ENCODE data around the gene FAM120A.

The FAM120A gene

GRCh38 chr9:93475856-93476255 is 24.4 kb downstream of the FAM120A start:
- Histone ChIP-seq H3K36me3 (ENCODE audit: insufficient read depth, low read length) (peaks cover 51% of the 10 kb centered on the region), H3K4me3 (ENCODE audit: low read length) (no peak overlapping the region), H3K9ac (ENCODE audit: low read depth, low read length) (no peak overlapping the region), H3K27me3 (ENCODE audit: insufficient read depth, low read length) (no peaks in the 10 kb centered on the region), H3K4me1 (ENCODE audit: insufficient read depth, low read length) (peaks cover 14% of the 10 kb centered on the region), H3K27ac (ENCODE audit: low read depth, low read length) (no peak overlapping the region), H3K9me3 (ENCODE audit: insufficient read depth, low read depth, low read length) (no peaks in the 10 kb centered on the region)
- WGBS: 93% methylated on average over 3 of the region's 3 CpGs

DNA sequence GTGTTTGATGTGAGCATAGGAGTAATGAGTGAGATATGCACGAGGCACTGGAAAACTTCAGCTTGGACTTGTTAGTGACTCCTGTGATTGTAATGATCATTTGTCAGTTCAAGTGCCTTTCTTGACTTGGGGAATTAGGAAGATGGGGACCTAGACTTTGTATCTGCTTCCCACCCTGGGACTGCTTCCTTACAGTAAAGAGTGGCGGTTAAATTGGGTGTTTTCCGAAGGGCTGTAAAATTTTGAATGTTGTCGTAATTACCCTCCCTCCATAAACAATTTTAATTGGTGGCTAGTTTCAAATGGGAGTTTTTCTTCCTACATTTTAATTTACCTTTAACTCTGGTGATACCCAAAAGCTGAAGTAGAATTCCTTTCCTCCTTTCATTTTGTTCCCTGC is 25.4 kb downstream of the FAM120A start:
- H3K9me3 ChIP-seq (ENCODE audit: insufficient read depth, low read depth, low read length): no peaks in the 10 kb centered on the region
- H3K4me1 ChIP-seq (ENCODE audit: insufficient read depth, low read length): peaks cover 14% of the 10 kb centered on the region
- 96% methylated on average over 2 of the region's 4 CpGs for WGBS
- H3K27me3 ChIP-seq (ENCODE audit: insufficient read depth, low read length): no peaks in the 10 kb centered on the region
- H3K4me3 ChIP-seq (ENCODE audit: low read length): no peak overlapping the region
- H3K36me3 ChIP-seq (ENCODE audit: insufficient read depth, low read length): peaks cover 42% of the 10 kb centered on the region
- no peak overlapping the region for H3K9ac ChIP-seq (ENCODE audit: low read depth, low read length)
- H3K27ac ChIP-seq (ENCODE audit: low read depth, low read length): no peak overlapping the region

GRCh38 chr9:93477397-93477796 is 25.9 kb downstream of the FAM120A start:
- WGBS: 93% methylated on average over 2 of the region's 2 CpGs
- Histone ChIP-seq H3K9ac (ENCODE audit: low read depth, low read length) (no peak overlapping the region), H3K27ac (ENCODE audit: low read depth, low read length) (no peak overlapping the region), H3K9me3 (ENCODE audit: insufficient read depth, low read depth, low read length) (no peaks in the 10 kb centered on the region), H3K27me3 (ENCODE audit: insufficient read depth, low read length) (no peaks in the 10 kb centered on the region), H3K4me3 (ENCODE audit: low read length) (no peak overlapping the region), H3K36me3 (ENCODE audit: insufficient read depth, low read length) (peaks cover 38% of the 10 kb centered on the region), H3K4me1 (ENCODE audit: insufficient read depth, low read length) (peaks cover 14% of the 10 kb centered on the region)

GRCh38 chr9:93479726-93480125 is 28.2 kb downstream of the FAM120A start:
- no peaks in the 10 kb centered on the region for H3K27me3 ChIP-seq (ENCODE audit: insufficient read depth, low read length)
- H3K4me1 ChIP-seq (ENCODE audit: insufficient read depth, low read length): peaks cover 14% of the 10 kb centered on the region
- H3K36me3 ChIP-seq (ENCODE audit: insufficient read depth, low read length): peaks cover 39% of the 10 kb centered on the region
- no peaks in the 10 kb centered on the region for H3K9me3 ChIP-seq (ENCODE audit: insufficient read depth, low read depth, low read length)
- H3K27ac ChIP-seq (ENCODE audit: low read depth, low read length): no peak overlapping the region
- H3K9ac ChIP-seq (ENCODE audit: low read depth, low read length): no peak overlapping the region
- 94% methylated on average over 4 of the region's 4 CpGs for WGBS
- no peak overlapping the region for H3K4me3 ChIP-seq (ENCODE audit: low read length)

- peaks cover 14% of the 10 kb centered on the region for H3K4me1 ChIP-seq (ENCODE audit: insufficient read depth, low read length)
- no peaks in the 10 kb centered on the region for H3K27me3 ChIP-seq (ENCODE audit: insufficient read depth, low read length)
- 86% methylated on average over 4 of the region's 4 CpGs for WGBS
- H3K36me3 ChIP-seq (ENCODE audit: insufficient read depth, low read length): peaks cover 38% of the 10 kb centered on the region
- no peak overlapping the region for H3K9ac ChIP-seq (ENCODE audit: low read depth, low read length)
- no peak overlapping the region for H3K4me3 ChIP-seq (ENCODE audit: low read length)
- H3K9me3 ChIP-seq (ENCODE audit: insufficient read depth, low read depth, low read length): no peaks in the 10 kb centered on the region
- 0 out of 2 replicates have a peak overlapping the region, but pooled peaks have one; percentile 9 for H3K27ac ChIP-seq (ENCODE audit: low read depth, low read length)
Observed at GRCh38 chr9:93480262-93480661, 28.8 kb downstream of the FAM120A start.

GRCh38 chr9:93480728-93481324 is 29.3 kb downstream of the FAM120A start:
- Histone ChIP-seq H3K4me1 (ENCODE audit: insufficient read depth, low read length) (peaks cover 14% of the 10 kb centered on the region), H3K27ac (ENCODE audit: low read depth, low read length) (0 out of 2 replicates have a peak overlapping the region, but pooled peaks have one; percentile 22), H3K36me3 (ENCODE audit: insufficient read depth, low read length) (peaks cover 40% of the 10 kb centered on the region), H3K4me3 (ENCODE audit: low read length) (no peak overlapping the region), H3K9ac (ENCODE audit: low read depth, low read length) (no peak overlapping the region), H3K27me3 (ENCODE audit: insufficient read depth, low read length) (no peaks in the 10 kb centered on the region), H3K9me3 (ENCODE audit: insufficient read depth, low read depth, low read length) (no peaks in the 10 kb centered on the region)
- WGBS: 93% methylated on average over 7 of the region's 7 CpGs

- H3K4me3 ChIP-seq (ENCODE audit: low read length): no peak overlapping the region
- peaks cover 14% of the 10 kb centered on the region for H3K4me1 ChIP-seq (ENCODE audit: insufficient read depth, low read length)
- no peak overlapping the region for H3K9ac ChIP-seq (ENCODE audit: low read depth, low read length)
- WGBS: 100% methylated on average over 2 of the region's 2 CpGs
- peaks cover 25% of the 10 kb centered on the region for H3K36me3 ChIP-seq (ENCODE audit: insufficient read depth, low read length)
- H3K27me3 ChIP-seq (ENCODE audit: insufficient read depth, low read length): no peaks in the 10 kb centered on the region
- H3K9me3 ChIP-seq (ENCODE audit: insufficient read depth, low read depth, low read length): no peaks in the 10 kb centered on the region
- H3K27ac ChIP-seq (ENCODE audit: low read depth, low read length): no peak overlapping the region
Observed at GRCh38 chr9:93483497-93483896, 32.0 kb downstream of the FAM120A start.

GRCh38 chr9:93486268-93486667 is 34.8 kb downstream of the FAM120A start:
- Histone ChIP-seq H3K4me3 (ENCODE audit: low read length) (no peak overlapping the region), H3K9me3 (ENCODE audit: insufficient read depth, low read depth, low read length) (no peaks in the 10 kb centered on the region), H3K27ac (ENCODE audit: low read depth, low read length) (no peak overlapping the region), H3K27me3 (ENCODE audit: insufficient read depth, low read length) (no peaks in the 10 kb centered on the region), H3K4me1 (ENCODE audit: insufficient read depth, low read length) (no peaks in the 10 kb centered on the region), H3K36me3 (ENCODE audit: insufficient read depth, low read length) (peaks cover 28% of the 10 kb centered on the region), H3K9ac (ENCODE audit: low read depth, low read length) (no peak overlapping the region)
- 100% methylated on average over 1 of the region's 1 CpG for WGBS

DNA sequence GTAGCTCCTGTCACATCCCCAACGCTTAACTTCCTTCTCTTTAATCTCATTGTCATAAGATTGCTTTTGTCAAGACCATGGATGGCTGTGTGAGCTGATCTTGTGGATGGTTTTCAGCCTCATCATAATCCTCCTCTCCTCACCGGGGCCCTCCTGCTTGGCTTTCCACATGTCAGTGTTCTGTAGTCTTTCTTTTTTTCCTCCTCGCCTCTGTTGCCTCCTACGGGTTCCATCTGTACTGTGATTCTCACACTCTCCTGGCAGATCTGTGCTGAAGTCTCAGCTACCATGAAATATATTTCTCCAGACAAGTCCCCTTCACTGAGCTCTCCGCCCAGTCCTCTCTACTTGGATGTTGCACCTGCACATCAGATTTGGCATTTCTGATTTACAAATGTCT is 36.8 kb downstream of the FAM120A start:
- 94% methylated on average over 5 of the region's 5 CpGs for WGBS
- Histone ChIP-seq H3K36me3 (ENCODE audit: insufficient read depth, low read length) (peaks cover 37% of the 10 kb centered on the region), H3K9me3 (ENCODE audit: insufficient read depth, low read depth, low read length) (no peaks in the 10 kb centered on the region), H3K4me3 (ENCODE audit: low read length) (no peak overlapping the region), H3K4me1 (ENCODE audit: insufficient read depth, low read length) (no peaks in the 10 kb centered on the region), H3K9ac (ENCODE audit: low read depth, low read length) (no peak overlapping the region), H3K27ac (ENCODE audit: low read depth, low read length) (no peak overlapping the region), H3K27me3 (ENCODE audit: insufficient read depth, low read length) (no peaks in the 10 kb centered on the region)

- Histone ChIP-seq H3K9me3 (ENCODE audit: insufficient read depth, low read depth, low read length) (no peaks in the 10 kb centered on the region), H3K27me3 (ENCODE audit: insufficient read depth, low read length) (no peaks in the 10 kb centered on the region), H3K4me3 (ENCODE audit: low read length) (no peak overlapping the region), H3K4me1 (ENCODE audit: insufficient read depth, low read length) (no peaks in the 10 kb centered on the region), H3K27ac (ENCODE audit: low read depth, low read length) (no peak overlapping the region), H3K9ac (ENCODE audit: low read depth, low read length) (no peak overlapping the region), H3K36me3 (ENCODE audit: insufficient read depth, low read length) (peaks cover 43% of the 10 kb centered on the region)
- WGBS: 94% methylated on average over 3 of the region's 3 CpGs
Observed at GRCh38 chr9:93491593-93492232, 40.2 kb downstream of the FAM120A start.

- WGBS: 73% methylated on average over 5 of the region's 5 CpGs
- Histone ChIP-seq H3K4me3 (ENCODE audit: low read length) (no peak overlapping the region), H3K27me3 (ENCODE audit: insufficient read depth, low read length) (no peaks in the 10 kb centered on the region), H3K27ac (ENCODE audit: low read depth, low read length) (no peak overlapping the region), H3K36me3 (ENCODE audit: insufficient read depth, low read length) (peaks cover 49% of the 10 kb centered on the region), H3K9ac (ENCODE audit: low read depth, low read length) (no peak overlapping the region), H3K4me1 (ENCODE audit: insufficient read depth, low read length) (no peaks in the 10 kb centered on the region), H3K9me3 (ENCODE audit: insufficient read depth, low read depth, low read length) (no peaks in the 10 kb centered on the region)
Observed at GRCh38 chr9:93492327-93492726, 40.8 kb downstream of the FAM120A start.

Measured in HUES64 (cell line).